Body of pancreas (tissue), 4 donors: Measurements from ENCODE around the gene SRD5A1.

Experiments used
- POLR2A ChIP-seq, 3 donors: fragments of 450-650 bp; IDR thresholded peaks; one replicate each; pipeline ENCODE4 v1.6.1; 2016; ENCODE audit warnings: antibody characterized with exemption in 3 of 3, mild to moderate bottlenecking in 2 of 3
- TF ChIP-seq, protein P1 (sequence below), 7 experiments: fragments of 450-650 bp in 4 of 7; fragments of 200-600 bp in 3 of 7; sonication (generic) in 3 of 7; IDR thresholded peaks; one replicate each; pipeline ENCODE4 v1.5.1; 2016 to 2019; ENCODE audit warnings: antibody characterized with exemption in 7 of 7

DNA sequence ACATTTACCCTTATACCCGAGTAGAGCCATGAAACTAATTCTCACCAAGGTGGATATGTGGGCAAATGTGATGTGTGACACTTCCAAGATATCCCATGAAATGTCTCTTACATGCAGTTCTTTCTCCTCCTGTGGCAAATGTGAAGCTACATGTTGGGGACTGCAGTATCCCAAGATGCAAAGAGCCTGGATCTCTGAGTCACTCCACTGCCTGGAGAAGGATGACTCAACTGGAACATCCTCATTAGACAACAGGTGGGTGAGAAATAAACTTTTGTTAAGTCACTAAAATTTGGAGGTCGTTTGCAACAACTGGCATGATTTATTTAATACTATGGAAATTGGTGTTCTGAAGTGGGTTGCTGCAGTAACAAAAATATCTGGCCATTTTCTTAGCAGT is 43.5 kb downstream of the SRD5A1 start:
- TF ChIP-seq, protein P1, sequence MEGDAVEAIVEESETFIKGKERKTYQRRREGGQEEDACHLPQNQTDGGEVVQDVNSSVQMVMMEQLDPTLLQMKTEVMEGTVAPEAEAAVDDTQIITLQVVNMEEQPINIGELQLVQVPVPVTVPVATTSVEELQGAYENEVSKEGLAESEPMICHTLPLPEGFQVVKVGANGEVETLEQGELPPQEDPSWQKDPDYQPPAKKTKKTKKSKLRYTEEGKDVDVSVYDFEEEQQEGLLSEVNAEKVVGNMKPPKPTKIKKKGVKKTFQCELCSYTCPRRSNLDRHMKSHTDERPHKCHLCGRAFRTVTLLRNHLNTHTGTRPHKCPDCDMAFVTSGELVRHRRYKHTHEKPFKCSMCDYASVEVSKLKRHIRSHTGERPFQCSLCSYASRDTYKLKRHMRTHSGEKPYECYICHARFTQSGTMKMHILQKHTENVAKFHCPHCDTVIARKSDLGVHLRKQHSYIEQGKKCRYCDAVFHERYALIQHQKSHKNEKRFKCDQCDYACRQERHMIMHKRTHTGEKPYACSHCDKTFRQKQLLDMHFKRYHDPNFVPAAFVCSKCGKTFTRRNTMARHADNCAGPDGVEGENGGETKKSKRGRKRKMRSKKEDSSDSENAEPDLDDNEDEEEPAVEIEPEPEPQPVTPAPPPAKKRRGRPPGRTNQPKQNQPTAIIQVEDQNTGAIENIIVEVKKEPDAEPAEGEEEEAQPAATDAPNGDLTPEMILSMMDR (IDR thresholded peaks at IDR 0.05): no peak
- no peak for TF ChIP-seq POLR2A (IDR thresholded peaks at IDR 0.05)
